ENCODE data around the gene GULP1.

The GULP1 gene

DNA sequence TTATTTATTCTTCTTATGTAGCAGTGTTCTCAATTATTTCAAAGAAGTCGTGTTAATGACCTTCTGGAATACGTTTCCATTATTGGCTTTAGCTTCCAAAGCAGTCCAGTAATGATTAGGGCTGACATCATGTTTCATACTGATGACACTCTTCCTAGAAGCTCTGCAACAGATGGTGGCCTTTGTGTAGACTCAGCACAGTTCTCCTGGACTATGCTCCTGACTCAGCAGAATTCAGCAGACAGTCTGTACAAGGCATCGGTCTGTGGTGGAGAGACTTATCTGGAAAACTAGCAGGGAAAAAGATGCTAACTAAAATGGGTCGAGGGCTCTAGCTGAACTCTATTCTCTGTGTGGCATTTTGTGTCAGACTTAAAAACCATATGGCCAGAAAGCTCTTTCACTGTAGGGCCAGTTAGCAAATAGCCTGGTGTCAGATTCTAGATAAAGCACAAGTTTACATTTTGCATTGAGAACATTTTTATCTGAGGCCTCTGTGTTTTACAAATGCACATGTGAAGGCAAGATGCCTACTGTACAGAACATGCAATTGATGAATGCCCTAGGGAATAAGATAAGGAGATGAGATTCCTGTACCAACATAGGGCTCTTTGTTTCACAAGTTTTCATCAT, 35.1 kb downstream of the GULP1 start:
- DNase-seq, result no peak

GRCh38 chr2:188327518-188328213, 36.0 kb downstream of the GULP1 start:
- no peak for DNase-seq

GRCh38 chr2:188328419-188328818, 36.7 kb downstream of the GULP1 start:
- no peak for DNase-seq

- no peak for DNase-seq
These were observed 38.8 kb downstream of the GULP1 start for GRCh38 chr2:188330316-188331053.

DNA sequence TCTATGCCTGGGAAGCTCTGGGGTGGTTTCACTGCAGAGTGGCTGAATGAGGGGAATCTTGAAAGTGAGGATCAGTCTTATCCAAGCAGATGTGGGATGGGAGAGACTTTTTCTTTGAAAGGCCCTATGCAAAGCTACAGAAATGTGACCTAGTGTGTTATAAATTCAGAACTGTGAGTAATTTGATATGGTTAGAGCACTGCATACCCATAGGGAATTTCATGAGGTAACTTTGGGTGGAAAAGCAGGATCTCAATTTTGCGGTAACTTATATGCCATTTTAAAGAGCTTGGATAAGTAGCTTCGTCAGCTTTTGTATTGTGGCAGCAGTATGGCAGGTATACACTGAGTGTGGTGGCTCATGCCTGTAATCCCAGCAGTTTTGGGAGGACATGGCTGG, 40.9 kb downstream of the GULP1 start:
- DNase-seq, result no peak

DNA sequence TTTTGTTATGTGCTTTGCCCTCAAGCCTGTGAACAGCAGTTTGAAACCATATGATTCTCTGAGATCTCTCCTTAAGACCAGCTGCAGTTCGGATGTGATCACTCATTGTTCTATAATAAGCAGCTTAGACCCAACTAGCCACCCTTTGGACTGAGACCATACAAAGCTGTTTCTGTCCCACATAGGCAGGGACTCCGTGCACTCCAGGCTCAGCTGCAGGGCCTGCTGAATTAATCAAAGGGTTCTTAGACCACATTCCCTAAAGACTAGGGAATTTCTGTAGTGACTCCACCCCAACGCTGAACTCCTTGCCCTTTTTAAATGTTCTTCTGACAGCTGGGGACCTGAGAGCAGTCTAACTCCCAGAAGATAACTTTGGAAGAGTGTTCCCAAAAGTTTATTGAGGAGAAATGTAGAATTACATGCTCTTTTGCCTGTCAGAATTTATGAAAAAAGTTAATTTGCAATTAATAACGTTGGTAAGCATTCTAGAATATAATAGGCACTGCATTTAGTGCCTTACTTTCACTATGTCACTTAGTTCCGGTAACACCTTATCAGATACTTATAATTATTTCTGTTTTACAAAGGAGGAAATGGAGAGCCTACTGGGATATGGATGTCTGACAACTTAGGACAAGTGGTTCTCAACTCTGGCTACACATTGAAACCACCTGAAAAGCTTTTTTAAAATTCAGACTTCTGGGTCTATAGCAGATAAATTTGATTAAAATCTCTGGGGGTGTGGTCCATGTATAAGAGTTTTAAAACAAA, 42.3 kb downstream of the GULP1 start:
- no peak for DNase-seq

DNA sequence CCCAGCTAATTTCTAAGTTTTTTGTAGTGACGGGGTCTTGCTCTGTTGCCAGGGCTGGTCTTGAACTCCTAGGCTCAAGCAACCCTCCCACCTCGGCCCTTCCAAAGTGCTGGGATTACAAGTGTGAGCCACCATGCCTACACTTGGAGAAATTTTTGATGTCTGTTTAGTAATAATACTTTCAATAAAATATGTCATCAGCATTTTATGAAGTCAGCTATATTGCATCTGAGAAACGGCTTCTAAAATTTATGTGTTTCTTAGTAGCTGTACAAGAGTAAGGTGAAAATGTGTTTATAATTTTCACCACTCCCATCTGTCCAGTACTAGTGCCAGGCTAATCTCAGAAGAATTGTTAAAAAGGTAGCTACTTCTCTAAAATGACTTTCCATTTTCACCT, 46.8 kb downstream of the GULP1 start:
- DNase-seq, result no peak

DNA sequence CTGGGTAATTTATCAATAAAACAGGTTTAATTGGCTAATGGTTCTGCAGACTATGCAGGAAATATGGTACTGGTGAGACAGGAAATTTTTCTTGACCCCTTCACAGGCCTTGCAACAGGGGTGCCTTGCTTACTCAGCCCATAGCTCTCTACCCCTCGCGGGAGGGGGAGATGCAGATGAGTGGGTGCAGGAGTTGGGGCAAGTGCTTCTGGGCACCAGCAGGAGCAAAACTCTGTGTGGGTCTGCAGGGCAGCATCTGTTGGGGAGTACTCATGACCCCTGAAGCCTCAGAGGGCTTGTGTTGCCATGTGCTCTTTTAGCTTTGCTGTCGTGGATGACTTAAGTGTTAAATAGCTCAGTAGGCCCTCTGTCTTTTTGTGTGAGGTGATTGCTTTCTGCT, 48.6 kb downstream of the GULP1 start:
- no peak for DNase-seq

- no peak for DNase-seq
These were observed 53.3 kb downstream of the GULP1 start for GRCh38 chr2:188345020-188345419.

GRCh38 chr2:188345426-188345825, 53.8 kb downstream of the GULP1 start:
- DNase-seq, result no peak

- no peak for DNase-seq
These were observed 54.3 kb downstream of the GULP1 start for GRCh38 chr2:188345831-188346458.

DNA sequence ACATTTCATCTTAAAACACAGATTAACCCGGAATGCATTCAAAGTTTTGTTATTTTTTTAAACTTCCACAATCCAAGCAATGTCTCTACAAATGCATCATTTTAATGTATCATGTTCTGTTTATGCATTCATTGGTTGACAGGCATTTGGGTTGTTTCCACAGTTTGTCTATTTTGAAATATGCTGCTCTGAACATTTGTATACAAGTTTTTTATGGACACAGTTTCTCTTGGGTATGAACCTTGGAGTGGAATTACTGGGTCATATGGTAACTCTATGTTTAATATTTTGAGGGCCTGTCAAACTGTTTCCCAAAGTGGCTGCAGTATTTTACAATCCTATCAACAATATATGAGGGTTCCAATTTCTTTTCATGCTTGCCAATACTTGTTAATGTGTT, 57.3 kb downstream of the GULP1 start:
- no peak for DNase-seq

GRCh38 chr2:188353282-188353681, 61.6 kb downstream of the GULP1 start:
- DNase-seq, result no peak

DNA sequence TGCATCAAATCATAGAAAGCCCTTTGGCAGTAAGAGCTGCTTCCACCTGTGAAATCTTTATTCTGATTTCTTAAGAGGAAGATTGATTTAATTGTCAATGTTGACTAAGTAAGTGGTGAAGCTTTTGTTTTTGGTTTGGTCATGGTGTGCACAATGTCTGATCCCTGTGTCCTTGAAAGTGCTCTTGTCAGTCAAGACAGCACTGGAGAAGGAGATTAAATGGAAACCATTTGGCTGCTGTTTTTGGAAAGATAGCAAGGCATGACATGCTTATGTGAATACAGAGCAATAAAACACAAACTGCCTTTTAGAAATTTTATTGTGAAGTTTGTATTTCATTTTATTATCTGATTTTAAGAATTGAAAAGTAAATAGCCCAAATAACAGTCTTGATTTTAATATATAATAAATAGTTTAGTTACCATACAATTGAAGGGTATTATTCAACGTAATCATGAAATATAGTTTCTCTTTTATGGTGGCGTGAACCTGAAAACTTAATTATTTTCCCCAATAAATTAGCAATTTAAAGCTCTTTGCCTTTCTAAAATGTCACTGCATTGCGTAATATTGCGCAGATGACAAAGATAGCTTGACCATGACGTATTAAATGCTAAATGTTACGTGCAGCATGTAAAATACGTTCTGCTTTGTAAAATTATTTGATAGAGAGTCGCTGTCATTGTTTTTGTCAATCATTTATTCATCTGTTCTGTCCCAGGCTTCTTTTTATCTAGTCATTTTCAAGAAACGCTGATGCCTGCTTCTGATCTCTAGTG, 69.0 kb downstream of the GULP1 start:
- no peak for DNase-seq

GRCh38 chr2:188364033-188364630, 72.5 kb downstream of the GULP1 start:
- no peak for DNase-seq

DNA sequence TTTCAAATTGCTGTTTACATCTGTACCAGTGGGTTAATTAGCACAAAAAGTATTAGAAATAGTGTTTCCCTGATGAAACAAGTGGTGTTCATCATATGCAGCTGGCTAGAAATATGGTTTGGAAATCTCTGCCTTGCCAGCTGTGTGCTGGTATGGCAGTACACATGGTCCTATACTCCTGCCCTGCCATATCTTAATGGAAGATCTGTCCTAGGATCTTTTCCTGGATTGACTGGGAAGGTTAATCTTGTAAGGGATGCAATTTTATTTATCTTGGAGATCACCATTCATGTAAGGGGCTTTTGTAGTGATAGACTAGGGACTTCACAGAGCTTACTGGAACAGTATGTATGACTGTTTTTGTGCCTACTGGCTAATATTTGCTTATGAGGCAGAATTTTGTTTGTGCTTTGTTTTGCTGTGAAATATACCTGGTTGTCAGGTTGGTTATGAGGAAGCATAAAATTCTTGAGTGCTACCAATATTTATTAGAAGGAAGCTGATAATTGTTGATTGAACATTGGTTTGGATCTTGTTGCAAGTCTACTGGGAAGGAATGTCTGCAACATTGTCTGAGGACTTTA, 73.5 kb downstream of the GULP1 start:
- no peak for DNase-seq

DNA sequence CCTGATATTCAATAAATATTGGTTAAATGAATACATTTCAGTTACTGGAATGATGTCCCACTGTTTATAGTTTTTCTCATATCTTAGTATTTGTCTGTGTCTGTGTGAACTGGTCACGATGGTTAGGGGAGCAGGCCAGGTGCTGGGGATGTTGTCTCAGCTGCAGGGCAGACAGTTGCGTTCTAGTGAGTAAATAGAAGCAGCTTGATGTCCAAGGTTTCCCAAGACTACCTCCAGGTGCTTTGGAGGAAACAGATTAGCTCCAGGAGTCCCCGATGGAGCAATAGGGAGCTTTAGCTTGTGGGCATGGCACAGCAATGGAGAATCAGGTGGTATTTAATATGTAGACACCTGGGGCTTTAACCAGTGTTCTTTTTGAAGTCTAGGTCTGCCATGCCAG, 75.5 kb downstream of the GULP1 start:
- DNase-seq, result no peak

GRCh38 chr2:188369365-188369764, 77.7 kb downstream of the GULP1 start:
- DNase-seq, result no peak

- DNase-seq, result no peak
These were observed 86.8 kb downstream of the GULP1 start for GRCh38 chr2:188378371-188378950.

DNA sequence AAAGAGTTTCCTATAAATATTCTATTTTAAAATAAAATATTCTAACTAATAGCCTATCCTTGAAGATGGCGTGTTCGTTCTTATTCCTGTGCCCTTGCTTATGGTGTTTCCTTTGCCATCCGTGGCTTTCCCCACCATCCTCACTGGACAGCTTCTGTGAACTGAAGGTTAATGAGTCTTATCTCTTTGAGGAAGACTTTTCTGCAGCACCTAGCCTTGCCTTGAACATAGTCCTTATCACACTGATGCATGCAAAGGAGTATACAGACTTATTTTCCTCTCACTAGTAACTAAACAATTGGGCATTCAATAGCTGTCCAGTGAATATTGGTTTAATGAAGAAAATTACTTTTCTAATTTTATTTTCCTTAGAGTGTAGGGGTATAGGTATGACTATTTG, 88.1 kb downstream of the GULP1 start:
- no peak for DNase-seq

GRCh38 chr2:188380280-188380679, 88.6 kb downstream of the GULP1 start:
- DNase-seq, result no peak
